A673 (cell line): ENCODE results near the gene LCE1F. TPM values are rescaled to one million over a fixed set of nuclear protein-coding genes. Genes with fewer than 3 reads are reported as not detected.

ENCODE experiments used
- BruUV-seq: library from RNA; stranded (reverse); fragments of 400-500 nt; replicated peaks from 2 replicates; lab custom pipeline; 2021; lab: Mats Ljungman, UMichigan
- CTCF ChIA-PET: fragments of 300-600 bp; sonication (Branson Sonifier 250); formaldehyde crosslinking; loops from one replicate; lab custom pipeline; 2022; ENCODE audit warnings: antibody characterized with exemption; lab: Charles Lee
- POLR2A ChIA-PET: fragments of 300-600 bp; sonication (Branson Sonifier 250); formaldehyde crosslinking; loops from one replicate; lab custom pipeline; 2022; ENCODE audit warnings: antibody characterized with exemption; ENCODE audit not compliant: low non-redundant PET; lab: Charles Lee
- DNase-seq: peaks from one replicate; pipeline ENCODE4 v3.0.0-alpha.2; 2015; ENCODE audit warnings: low spot score
- H3K27ac ChIP-seq: fragments of 200-600 bp; sonication (generic); 2 replicates; pipeline ENCODE4 v1.5.1; 2016; ENCODE audit warnings: mixed run types, low read depth, mild to moderate bottlenecking, mixed read lengths, antibody characterized with exemption, low read length; ENCODE audit not compliant: poor library complexity, severe bottlenecking
- H3K27me3 ChIP-seq: fragments of 200-600 bp; sonication (generic); replicated peaks from 2 replicates; pipeline ENCODE4 v1.6.1; 2017; ENCODE audit warnings: mixed run types, low read depth, mild to moderate bottlenecking, mixed read lengths, antibody characterized with exemption, low read length; ENCODE audit not compliant: insufficient read depth, poor library complexity
- H3K36me3 ChIP-seq: fragments of 200-600 bp; sonication (generic); 2 replicates; pipeline ENCODE4 v1.6.1; 2016; ENCODE audit warnings: mixed run types, mild to moderate bottlenecking, mixed read lengths, antibody characterized with exemption, low read length; ENCODE audit not compliant: insufficient read depth, poor library complexity, severe bottlenecking
- H3K4me1 ChIP-seq: fragments of 200-600 bp; sonication (generic); 2 replicates; pipeline ENCODE4 v1.6.1; 2017; ENCODE audit warnings: mixed run types, mild to moderate bottlenecking, mixed read lengths, antibody characterized with exemption, low read length; ENCODE audit not compliant: insufficient read depth, poor library complexity, severe bottlenecking
- H3K4me3 ChIP-seq: fragments of 200-600 bp; sonication (generic); 2 replicates; pipeline ENCODE4 v1.5.1; 2016; ENCODE audit warnings: low read depth, mixed run types, mild to moderate bottlenecking, mixed read lengths, low read length; ENCODE audit not compliant: poor library complexity, severe bottlenecking
- H3K9me3 ChIP-seq: fragments of 200-600 bp; sonication (generic); 2 replicates; pipeline ENCODE4 v1.6.1; 2016; ENCODE audit warnings: mixed run types, low read depth, mild to moderate bottlenecking, mixed read lengths, antibody characterized with exemption, low read length; ENCODE audit not compliant: poor library complexity, severe bottlenecking
- EZH2 ChIP-seq: fragments of 200-600 bp; sonication (generic); IDR thresholded peaks from 2 replicates; pipeline ENCODE4 v1.6.1; 2017; ENCODE audit warnings: borderline replicate concordance, low read depth, mild to moderate bottlenecking, mixed read lengths, antibody characterized with exemption, low read length; ENCODE audit not compliant: poor library complexity, severe bottlenecking
- intact Hi-C: fragments of 100-400 bp; cut with micrococcal nuclease; formaldehyde crosslinking; loops from one replicate; pipeline ENCODE4 v1.10.0; 2022; ENCODE audit not compliant: unreplicated experiment
- total RNA-seq: library from RNA; stranded (reverse); gene quantifications from 2 replicates; pipeline ENCODE4 v1.2.3, GENCODE V29; 2021
- TF ChIP-seq, protein P1 (sequence below): fragments of 300-800, 200-600 bp; sonication (generic); conservative IDR thresholded peaks from 2 replicates; pipeline ENCODE4 v1.5.1; 2017; ENCODE audit warnings: low read depth, mild to moderate bottlenecking, antibody characterized with exemption, low read length, moderate library complexity, mixed read lengths

Gene LCE1F
- total RNA-seq, 1 experiment from 2014 or later = not detected

DNA sequence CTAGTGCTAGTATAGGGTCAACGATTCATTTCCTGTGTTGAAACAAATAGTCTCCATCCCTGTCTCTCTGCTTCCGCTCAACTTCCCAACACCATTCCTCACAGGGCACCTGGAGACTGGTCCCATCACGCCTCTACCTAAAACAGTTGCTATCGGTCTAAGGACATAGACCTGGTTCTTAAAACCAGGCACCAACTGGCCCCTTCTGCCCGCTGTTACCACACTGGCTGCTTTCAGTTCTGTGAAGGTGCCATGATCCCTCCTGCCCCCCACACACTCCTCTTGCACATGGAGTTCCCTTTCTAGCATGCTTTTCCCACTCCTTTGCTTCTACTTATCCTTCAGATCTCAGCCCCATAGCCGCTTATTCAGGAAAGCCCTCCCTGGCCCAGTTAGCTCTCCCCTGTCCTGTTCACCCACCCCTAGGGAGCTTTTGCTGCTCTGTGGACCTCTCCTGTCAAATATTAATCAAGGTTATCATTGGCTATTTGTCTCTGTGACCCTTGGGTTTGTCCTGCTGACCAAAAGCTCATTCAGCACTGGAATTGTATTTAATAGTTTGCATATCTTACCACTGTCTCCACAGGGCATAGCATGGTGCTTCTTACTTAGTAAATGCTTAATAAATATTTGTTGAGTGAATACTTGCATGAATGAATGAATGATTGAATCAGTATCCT, 29.0 kb upstream of the LCE1F start:
- no peak for DNase-seq
- no peak for TF ChIP-seq EZH2
- TF ChIP-seq, protein P1, sequence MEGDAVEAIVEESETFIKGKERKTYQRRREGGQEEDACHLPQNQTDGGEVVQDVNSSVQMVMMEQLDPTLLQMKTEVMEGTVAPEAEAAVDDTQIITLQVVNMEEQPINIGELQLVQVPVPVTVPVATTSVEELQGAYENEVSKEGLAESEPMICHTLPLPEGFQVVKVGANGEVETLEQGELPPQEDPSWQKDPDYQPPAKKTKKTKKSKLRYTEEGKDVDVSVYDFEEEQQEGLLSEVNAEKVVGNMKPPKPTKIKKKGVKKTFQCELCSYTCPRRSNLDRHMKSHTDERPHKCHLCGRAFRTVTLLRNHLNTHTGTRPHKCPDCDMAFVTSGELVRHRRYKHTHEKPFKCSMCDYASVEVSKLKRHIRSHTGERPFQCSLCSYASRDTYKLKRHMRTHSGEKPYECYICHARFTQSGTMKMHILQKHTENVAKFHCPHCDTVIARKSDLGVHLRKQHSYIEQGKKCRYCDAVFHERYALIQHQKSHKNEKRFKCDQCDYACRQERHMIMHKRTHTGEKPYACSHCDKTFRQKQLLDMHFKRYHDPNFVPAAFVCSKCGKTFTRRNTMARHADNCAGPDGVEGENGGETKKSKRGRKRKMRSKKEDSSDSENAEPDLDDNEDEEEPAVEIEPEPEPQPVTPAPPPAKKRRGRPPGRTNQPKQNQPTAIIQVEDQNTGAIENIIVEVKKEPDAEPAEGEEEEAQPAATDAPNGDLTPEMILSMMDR = no peak
- no TSS peak for BruUV-seq
- Histone ChIP-seq H3K9me3 (no peaks in the 10 kb centered on the region), H3K4me1 (no peaks in the 10 kb centered on the region), H3K27me3 (peaks cover 12% of the 10 kb centered on the region), H3K27ac (no peak overlapping the region), H3K4me3 (no peak overlapping the region), H3K36me3 (no peaks in the 10 kb centered on the region)
- intact Hi-C loops = no loop called here
- CTCF ChIA-PET = no interaction called here
- POLR2A ChIA-PET = no interaction called here

DNA sequence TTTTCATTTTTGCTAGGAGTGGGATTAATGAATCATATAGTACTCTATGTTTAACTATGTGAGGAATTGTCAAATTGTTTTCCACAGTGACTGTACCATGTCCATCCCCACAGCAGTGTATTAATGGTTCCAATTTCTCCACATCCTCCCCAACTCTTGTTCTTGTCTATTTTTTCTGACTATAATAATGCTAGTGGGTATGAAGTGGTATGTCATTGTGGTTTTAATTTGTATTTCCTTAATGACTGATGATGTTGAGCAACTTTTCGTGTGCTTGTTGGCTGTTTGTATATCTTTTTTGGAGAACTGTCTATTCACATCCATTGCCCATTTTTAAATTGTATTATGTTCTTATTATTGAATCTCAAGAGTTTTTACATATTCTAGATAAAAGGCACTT, 27.1 kb upstream of the LCE1F start:
- no peaks in the 10 kb centered on the region for H3K9me3 ChIP-seq
- H3K4me3 ChIP-seq = no peak overlapping the region
- TF ChIP-seq, protein P1 = no peak
- TF ChIP-seq EZH2 = no peak
- no peak overlapping the region for H3K27ac ChIP-seq
- intact Hi-C loops = no loop called here
- ChIA-PET POLR2A (no interaction called here), CTCF (no interaction called here)
- no peak for DNase-seq
- H3K36me3 ChIP-seq = no peaks in the 10 kb centered on the region
- H3K4me1 ChIP-seq = no peaks in the 10 kb centered on the region
- H3K27me3 ChIP-seq = peaks cover 19% of the 10 kb centered on the region
- BruUV-seq = no TSS peak

GRCh38 chr1:152752225-152752624, 22.7 kb upstream of the LCE1F start:
- intact Hi-C loops = no loop called here
- H3K9me3 ChIP-seq = no peaks in the 10 kb centered on the region

More at GRCh38 chr1:152752225-152752624, 22.7 kb upstream of the LCE1F start:
- Histone ChIP-seq H3K4me3 (no peak overlapping the region), H3K27ac (no peak overlapping the region), H3K27me3 (peaks cover 22% of the 10 kb centered on the region), H3K36me3 (no peaks in the 10 kb centered on the region), H3K4me1 (no peaks in the 10 kb centered on the region)
- DNase-seq = no peak
- POLR2A ChIA-PET = no interaction called here
- BruUV-seq = no TSS peak
- TF ChIP-seq EZH2 = no peak
- TF ChIP-seq, protein P1 = no peak
- CTCF ChIA-PET = no interaction called here
